Natural killer cell (primary cell): ENCODE results near the gene TEX14. TPM values are rescaled to one million over a fixed set of nuclear protein-coding genes. Genes with fewer than 3 reads are reported as not detected.

ENCODE experiments used
- ATAC-seq, 3 donors: fragments of 150-1000 bp in 2 of 3; fragments of 200-7000 bp in 1 of 3; cut with Tn5 transposase; 1 replicate in 1 of 3; 2 replicates in 2 of 3; pipeline ENCODE4 v1.10.0; 2021; ENCODE audit warnings: mild to moderate bottlenecking in 2 of 3, moderate library complexity in 2 of 3
- DNase-seq, 2 donors: peaks; one replicate each; pipeline versions ENCODE4 v3.0.0 to v3.0.0-alpha.2; 2013 to 2021; ENCODE audit warnings: mixed read lengths in 1 of 2
- H3K27ac ChIP-seq: one replicate; pipeline ENCODE4 v1.5.1; 2013; ENCODE audit warnings: mild to moderate bottlenecking, low read length
- H3K27me3 ChIP-seq: one replicate; pipeline ENCODE4 v1.6.1; 2013; ENCODE audit warnings: low read length; ENCODE audit not compliant: control insufficient read depth, insufficient read depth
- H3K36me3 ChIP-seq: one replicate; pipeline ENCODE4 v1.6.1; 2013; ENCODE audit warnings: low read length; ENCODE audit not compliant: control insufficient read depth, insufficient read depth
- H3K4me1 ChIP-seq: one replicate; pipeline ENCODE4 v1.6.1; 2013; ENCODE audit warnings: low read length; ENCODE audit not compliant: control insufficient read depth, insufficient read depth
- H3K4me3 ChIP-seq: one replicate; pipeline ENCODE4 v1.5.1; 2013; ENCODE audit warnings: low read length
- H3K9me3 ChIP-seq: one replicate; pipeline ENCODE4 v1.6.1; 2013; ENCODE audit warnings: low read length; ENCODE audit not compliant: control insufficient read depth, insufficient read depth
- H3K27ac Mint-ChIP-seq, 2 donors: one replicate each; pipeline ENCODE4 v1.8.0; 2022; ENCODE audit warnings: mild to moderate bottlenecking in 2 of 2, mixed read lengths in 2 of 2, moderate library complexity in 1 of 2
- H3K27me3 Mint-ChIP-seq, 2 donors: one replicate each; pipeline ENCODE4 v1.8.0; 2022; ENCODE audit warnings: low read depth in 2 of 2, mixed read lengths in 2 of 2
- H3K36me3 Mint-ChIP-seq: one replicate; pipeline ENCODE4 v1.8.0; 2022; ENCODE audit warnings: mixed read lengths
- H3K4me1 Mint-ChIP-seq, 2 donors: one replicate each; pipeline ENCODE4 v1.8.0; 2022; ENCODE audit warnings: mixed read lengths in 2 of 2
- H3K4me3 Mint-ChIP-seq: one replicate; pipeline ENCODE4 v1.8.0; 2022; ENCODE audit warnings: mild to moderate bottlenecking, moderate library complexity, mixed read lengths
- H3K9me3 Mint-ChIP-seq, 2 donors: one replicate each; pipeline ENCODE4 v1.8.0; 2022; ENCODE audit warnings: mixed read lengths in 2 of 2
- CTCF ChIP-seq: fragments of 200-600 bp; IDR thresholded peaks from one replicate; pipeline ENCODE4 v1.8.0; 2022; ENCODE audit warnings: antibody characterized with exemption
- WGBS: methylation state at CpG from one replicate; pipeline ENCODE4 v1.1.7; 2013; ENCODE audit warnings: missing lambda C conversion rate; ENCODE audit not compliant: insufficient coverage; 5-methylcytosine and 5-hydroxymethylcytosine counted together
- intact Hi-C: fragments of 100-400 bp; cut with micrococcal nuclease; formaldehyde crosslinking; loops from one replicate; pipeline ENCODE4 v1.14.2; 2022
- total RNA-seq, 4 donors: library from RNA; stranded (reverse); fragments of 120-200 nt in 1 of 4; gene quantifications; one replicate each; pipeline versions ENCODE4 v1.2.3 to v1.2.4, GENCODE V29; 2013 to 2022

The TEX14 gene
- total RNA-seq, 3 donors from 2014 or later (not counting 1 experiment from before 2014, with no cell fraction given), result 0.29 to 1.1 (median 0.89) TPM

- peak; percentile 89 to 98 (median 96) for ATAC-seq
- H3K9me3 ChIP-seq, result no peaks in the 10 kb centered on the region
- no peak for TF ChIP-seq CTCF
- H3K27me3 ChIP-seq, result peaks cover 4% of the 10 kb centered on the region
- peak overlapping the region; percentile 25 for H3K4me3 Mint-ChIP-seq
- H3K36me3 Mint-ChIP-seq, result no peaks in the 10 kb centered on the region
- no peaks in the 10 kb centered on the region for H3K9me3 Mint-ChIP-seq
- no peak overlapping the region for H3K27ac ChIP-seq
- H3K27ac Mint-ChIP-seq, result peak overlapping the region in 1 of 2 donors; percentile 38
- no peaks in the 10 kb centered on the region for H3K36me3 ChIP-seq
- H3K4me1 ChIP-seq, result peaks cover 25% of the 10 kb centered on the region
- DNase-seq, result peak; percentile 65 to 78
- H3K4me3 ChIP-seq, result peak overlapping the region; percentile 24
- H3K27me3 Mint-ChIP-seq, result peaks cover 30 to 43% of the 10 kb centered on the region in 2 donors
- WGBS, result 2% methylated on average over 81 of the region's 82 CpGs
- peaks cover 6 to 9% of the 10 kb centered on the region in 2 donors for H3K4me1 Mint-ChIP-seq
- intact Hi-C loops, result no loop called here
Measured at GRCh38 chr17:58531661-58532554, 159.9 kb downstream of the TEX14 start.

DNA sequence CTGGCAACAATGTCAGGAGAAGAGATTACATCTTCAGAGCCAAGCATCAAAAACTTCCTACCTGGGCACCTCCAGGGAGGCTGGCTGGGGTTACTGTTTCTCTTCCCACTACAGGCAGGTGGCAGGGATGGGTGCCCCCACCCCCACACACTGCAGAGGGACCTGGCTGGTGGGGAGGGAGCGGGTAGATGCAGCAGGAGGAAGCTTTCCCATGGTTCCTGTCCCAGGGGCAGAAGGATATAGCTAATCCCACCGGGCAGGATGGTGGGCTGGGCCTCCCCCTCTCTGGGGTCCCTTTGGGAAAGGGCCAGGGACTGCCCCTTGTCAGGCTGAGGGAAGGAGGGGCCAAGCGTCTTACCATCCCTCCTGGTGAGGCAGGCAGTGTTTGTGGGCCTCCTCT lies 160.7 kb downstream of the TEX14 start:
- no peaks in the 10 kb centered on the region for H3K36me3 Mint-ChIP-seq
- intact Hi-C loops, result no loop called here
- ATAC-seq (no peak), DNase-seq (no peak)
- no peaks in the 10 kb centered on the region for H3K9me3 Mint-ChIP-seq
- no peaks in the 10 kb centered on the region for H3K9me3 ChIP-seq
- H3K4me3 Mint-ChIP-seq, result peak overlapping the region; percentile 47
- WGBS, result 75% methylated on average over 3 of the region's 3 CpGs
- H3K36me3 ChIP-seq, result no peaks in the 10 kb centered on the region
- TF ChIP-seq CTCF, result no peak
- H3K4me3 ChIP-seq, result no peak overlapping the region
- peaks cover 25% of the 10 kb centered on the region for H3K4me1 ChIP-seq
- no peak overlapping the region for H3K27ac Mint-ChIP-seq
- peaks cover 6 to 9% of the 10 kb centered on the region in 2 donors for H3K4me1 Mint-ChIP-seq
- H3K27me3 ChIP-seq, result peaks cover 4% of the 10 kb centered on the region
- no peak overlapping the region for H3K27ac ChIP-seq
- H3K27me3 Mint-ChIP-seq, result peaks cover 29 to 36% of the 10 kb centered on the region in 2 donors

- Histone ChIP-seq H3K9me3 (no peaks in the 10 kb centered on the region), H3K4me1 (peaks cover 25% of the 10 kb centered on the region), H3K4me3 (no peak overlapping the region), H3K27ac (no peak overlapping the region), H3K36me3 (no peaks in the 10 kb centered on the region), H3K27me3 (peaks cover 4% of the 10 kb centered on the region)
- ATAC-seq (no peak), DNase-seq (no peak)
- Mint-ChIP-seq H3K9me3 (no peaks in the 10 kb centered on the region), H3K27me3 (peaks cover 24 to 31% of the 10 kb centered on the region in 2 donors), H3K4me3 (peak overlapping the region; percentile 47), H3K36me3 (no peaks in the 10 kb centered on the region), H3K4me1 (peaks cover 6 to 9% of the 10 kb centered on the region in 2 donors), H3K27ac (no peak overlapping the region)
- intact Hi-C loops, result no loop called here
- 78% methylated on average over 2 of the region's 2 CpGs for WGBS
- no peak for TF ChIP-seq CTCF
Measured at GRCh38 chr17:58530655-58531054, 161.2 kb downstream of the TEX14 start.
